Measurements from ENCODE around the gene EPHA7.

Gene EPHA7

DNA sequence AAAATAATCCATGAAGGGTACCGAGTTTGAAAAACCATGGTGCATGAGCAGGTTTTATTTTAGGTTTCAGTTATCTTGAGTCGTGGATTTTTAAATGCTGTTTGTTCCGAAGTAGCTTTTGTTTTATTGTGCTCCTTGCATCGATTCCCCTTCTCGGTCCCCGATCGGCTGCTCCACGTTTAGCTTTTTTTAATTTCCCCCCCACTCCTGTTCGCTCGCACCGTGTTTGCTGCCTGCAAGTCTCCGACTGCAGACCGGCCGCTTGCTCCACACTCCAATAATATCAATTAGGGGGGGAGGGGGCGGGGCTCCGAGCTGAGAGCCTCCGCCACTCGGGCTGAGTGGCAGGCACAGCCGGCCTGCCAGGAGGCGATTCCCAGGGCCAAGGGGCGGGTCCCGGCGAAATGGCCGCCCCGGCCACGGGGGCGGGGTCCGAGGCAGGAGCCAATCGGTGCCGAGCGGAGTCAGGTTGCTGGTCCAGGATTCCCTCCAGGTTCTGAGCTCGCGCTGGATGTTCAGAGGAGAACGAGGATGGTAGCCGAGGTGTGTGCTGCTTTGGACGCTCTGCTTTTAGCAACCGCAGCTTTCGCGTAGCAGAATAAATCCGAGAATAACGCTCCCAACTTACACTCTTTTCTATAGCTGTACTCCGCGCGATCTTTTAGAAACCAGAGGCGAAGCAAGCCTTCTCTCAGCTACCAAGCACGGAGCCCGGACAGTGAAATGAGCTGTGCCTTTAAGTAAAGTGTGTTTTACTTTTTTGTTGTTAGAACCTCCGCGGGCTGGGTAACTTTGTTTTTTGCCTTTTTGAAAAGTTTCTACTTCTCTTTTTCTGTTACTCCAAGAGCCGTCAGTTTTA is at the start of gene EPHA7:
Gene EPHA7 (minus strand): TSS at position 256 of the 859 bp plus-strand sequence. CDS start 218 bp downstream, at position 38.
- H3K4me3 ChIP-seq (ENCODE audit: low read length) = peak within 1 kb of the TSS; percentile 46
- no peak for TF ChIP-seq CTCF (IDR thresholded peaks at IDR 0.05; ENCODE audit: insufficient read depth, low read depth, low read length, missing control alignments)
- DNase-seq (ENCODE audit: low read depth) = peak; percentile 89

GRCh38 chr6:93468291-93468690 is 48.9 kb upstream of the EPHA7 start:
- no peak for TF ChIP-seq CTCF (IDR thresholded peaks at IDR 0.05; ENCODE audit: insufficient read depth, low read depth, low read length, missing control alignments)
- no peak for DNase-seq (ENCODE audit: low read depth)
- no peak overlapping the region for H3K4me3 ChIP-seq (ENCODE audit: low read length)

DNA sequence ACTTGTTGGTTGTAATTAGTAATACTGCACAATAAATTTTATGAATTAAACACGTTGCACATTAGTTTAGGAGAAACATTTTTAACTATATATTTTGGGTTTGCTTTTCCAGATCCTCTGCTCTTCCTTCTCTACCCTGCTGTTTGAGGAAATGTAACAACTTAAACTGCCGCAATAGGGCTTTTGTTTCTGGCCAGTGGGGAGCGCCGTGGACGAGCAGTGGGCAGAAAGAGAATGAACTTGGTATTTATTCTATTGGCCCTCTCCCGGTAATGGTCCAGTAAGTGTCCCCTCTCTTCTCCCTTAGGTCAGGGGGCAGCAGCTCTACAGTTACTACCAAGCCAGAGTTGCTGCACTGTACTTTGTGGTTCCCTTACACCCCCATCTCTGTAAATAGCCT is 35.2 kb upstream of the EPHA7 start:
- H3K4me3 ChIP-seq (ENCODE audit: low read length) = no peak overlapping the region
- DNase-seq (ENCODE audit: low read depth) = no peak
- no peak for TF ChIP-seq CTCF (IDR thresholded peaks at IDR 0.05; ENCODE audit: insufficient read depth, low read depth, low read length, missing control alignments)

- TF ChIP-seq CTCF (IDR thresholded peaks at IDR 0.05; ENCODE audit: insufficient read depth, low read depth, low read length, missing control alignments) = no peak
- no peak for DNase-seq (ENCODE audit: low read depth)
- H3K4me3 ChIP-seq (ENCODE audit: low read length) = no peak overlapping the region
These were observed 34.6 kb upstream of the EPHA7 start for GRCh38 chr6:93453956-93454355.

GRCh38 chr6:93447874-93448273 is 28.5 kb upstream of the EPHA7 start:
- no peak for DNase-seq (ENCODE audit: low read depth)
- no peak for TF ChIP-seq CTCF (IDR thresholded peaks at IDR 0.05; ENCODE audit: insufficient read depth, low read depth, low read length, missing control alignments)

DNA sequence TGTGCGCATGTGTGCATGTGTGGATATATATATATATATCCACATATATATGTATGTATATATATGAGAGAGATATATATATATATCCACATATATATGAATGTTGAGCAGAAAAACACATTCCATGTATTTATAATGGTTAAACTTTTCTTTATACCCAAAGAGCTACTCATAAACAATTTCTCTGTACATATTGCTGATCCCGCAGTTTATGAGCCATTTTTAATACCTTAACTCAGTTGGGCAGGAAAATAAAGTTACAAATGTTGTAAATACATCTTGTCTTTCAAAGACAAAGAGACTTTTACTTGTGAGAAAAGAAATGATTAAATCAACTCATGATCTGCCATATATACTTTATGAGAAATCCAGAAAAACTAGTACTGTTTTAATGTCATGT is 18.1 kb upstream of the EPHA7 start:
- no peak overlapping the region for H3K4me3 ChIP-seq (ENCODE audit: low read length)
- DNase-seq (ENCODE audit: low read depth) = no peak
- TF ChIP-seq CTCF (IDR thresholded peaks at IDR 0.05; ENCODE audit: insufficient read depth, low read depth, low read length, missing control alignments) = no peak

More at GRCh38 chr6:93447874-93448273, 28.5 kb upstream of the EPHA7 start:
- H3K4me3 ChIP-seq (ENCODE audit: low read length) = no peak overlapping the region

DNA sequence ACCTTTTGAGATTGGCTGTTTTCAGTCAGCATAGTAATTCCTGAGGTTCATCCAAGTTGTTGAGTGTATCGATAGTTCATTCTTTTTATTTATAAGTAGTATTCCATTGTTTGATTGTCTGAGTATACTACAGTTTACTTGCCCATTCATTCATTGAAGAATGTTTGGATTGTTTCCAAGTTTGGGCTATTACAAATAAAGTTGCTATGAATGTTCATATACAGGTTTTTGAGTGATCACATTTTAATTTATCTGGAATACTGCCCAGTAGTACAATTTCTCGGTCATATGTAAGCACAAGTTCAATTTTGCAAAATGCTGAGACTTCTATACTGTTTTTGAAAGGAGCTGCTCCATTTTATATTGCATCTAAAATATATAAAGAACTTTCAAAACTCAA is 14.2 kb upstream of the EPHA7 start:
- TF ChIP-seq CTCF (IDR thresholded peaks at IDR 0.05; ENCODE audit: insufficient read depth, low read depth, low read length, missing control alignments) = no peak
- H3K4me3 ChIP-seq (ENCODE audit: low read length) = no peak overlapping the region
- peak; percentile 9 for DNase-seq (ENCODE audit: low read depth)
